Left renal pelvis (tissue), 4 donors: ENCODE data around the gene WDR18. TPM values are rescaled to one million over a fixed set of nuclear protein-coding genes. Genes with fewer than 3 reads are reported as not detected.
"Not testable (repeated sequence)": the region's sequence is repeated elsewhere in the genome, so short reads cannot be mapped to it uniquely, and the experiment has no call there.

Experiments
- DNase-seq, 4 donors: peaks; one replicate each; pipeline ENCODE4 v3.0.0-alpha.2; 2013; ENCODE audit warnings: low read depth in 4 of 4, low spot score in 3 of 4
- polyA plus RNA-seq, 4 donors: library from polyadenylated mRNA; unstranded; fragments of 120-200 nt; gene quantifications; one replicate each; pipeline ENCODE4 v1.2.1, GENCODE V29; 2013; ENCODE audit not compliant: insufficient read length in 4 of 4

The WDR18 gene
- polyA plus RNA-seq, 4 donors, result 24.4 to 55.7 (median 38.7) TPM

- DNase-seq, result no peak
Measured at GRCh38 chr19:1017115-1017905, 33.2 kb downstream of the WDR18 start.

- DNase-seq, result no peak
Measured at GRCh38 chr19:1017906-1018305, 33.8 kb downstream of the WDR18 start.

- no peak for DNase-seq
Measured at GRCh38 chr19:1018393-1018792, 34.2 kb downstream of the WDR18 start.

- no peak for DNase-seq
Measured at GRCh38 chr19:1018932-1019615, 34.9 kb downstream of the WDR18 start.

- no peak for DNase-seq
Measured at GRCh38 chr19:1019616-1019961, 35.4 kb downstream of the WDR18 start.

GRCh38 chr19:1019980-1020867, 36.1 kb downstream of the WDR18 start:
- no peak for DNase-seq

- peak; percentile 94 to 95 (median 94) for DNase-seq
Measured at GRCh38 chr19:1020868-1021425, 36.8 kb downstream of the WDR18 start, which contains the start of gene TMEM259. TMEM259 (minus strand) TSS chr19:1021123; CDS start chr19:1020996, 127 bp downstream.

- not testable (repeated sequence) for DNase-seq
Measured at GRCh38 chr19:1023883-1024188, 39.7 kb downstream of the WDR18 start.

GRCh38 chr19:1025080-1025479, 40.9 kb downstream of the WDR18 start:
- DNase-seq, result not testable (repeated sequence)

GRCh38 chr19:1025960-1026782, 42.0 kb downstream of the WDR18 start, which contains the start of gene CNN2:
CNN2 (plus strand) TSS chr19:1026608; CDS start chr19:1026662, 54 bp downstream.
- peak in 1 of 4 donors; percentile 67 for DNase-seq

- DNase-seq, result no peak
Measured at GRCh38 chr19:1026783-1027649, 42.9 kb downstream of the WDR18 start.

GRCh38 chr19:1027650-1028061, 43.5 kb downstream of the WDR18 start:
- DNase-seq, result no peak

- peak in 3 of 4 donors; percentile 68 to 74 (median 74) for DNase-seq
Measured at GRCh38 chr19:1028062-1028926, 44.1 kb downstream of the WDR18 start.

GRCh38 chr19:1032264-1032867, 48.2 kb downstream of the WDR18 start:
- no peak for DNase-seq

- no peak for DNase-seq
Measured at GRCh38 chr19:1035998-1036621, 52.0 kb downstream of the WDR18 start.

GRCh38 chr19:1037621-1038064, 53.5 kb downstream of the WDR18 start:
- DNase-seq, result no peak
